Measurements from ENCODE around the gene GFRA1.

GFRA1 gene

DNA sequence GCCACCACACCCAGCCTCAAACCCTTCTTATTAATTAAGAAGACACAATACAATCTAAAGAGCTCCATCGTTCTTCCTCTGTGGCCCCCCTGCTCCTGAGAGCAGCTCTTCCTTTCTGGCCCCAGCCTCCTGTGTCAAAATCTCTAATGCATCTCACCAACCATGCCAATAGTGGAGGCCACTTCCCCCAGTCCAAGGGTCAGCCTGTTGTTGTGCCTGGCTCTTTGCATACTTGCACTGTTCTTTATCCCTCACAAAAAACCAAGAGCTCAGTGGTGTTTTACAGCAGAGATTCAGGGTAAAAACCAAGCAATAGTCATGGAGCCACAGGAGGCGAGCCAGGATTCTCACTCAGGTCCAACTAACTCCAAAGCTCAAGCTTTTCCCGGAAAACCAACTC is 190.2 kb downstream of the GFRA1 start:
- DNase-seq (ENCODE audit: low spot score) = no peak
- TF ChIP-seq, protein P1, sequence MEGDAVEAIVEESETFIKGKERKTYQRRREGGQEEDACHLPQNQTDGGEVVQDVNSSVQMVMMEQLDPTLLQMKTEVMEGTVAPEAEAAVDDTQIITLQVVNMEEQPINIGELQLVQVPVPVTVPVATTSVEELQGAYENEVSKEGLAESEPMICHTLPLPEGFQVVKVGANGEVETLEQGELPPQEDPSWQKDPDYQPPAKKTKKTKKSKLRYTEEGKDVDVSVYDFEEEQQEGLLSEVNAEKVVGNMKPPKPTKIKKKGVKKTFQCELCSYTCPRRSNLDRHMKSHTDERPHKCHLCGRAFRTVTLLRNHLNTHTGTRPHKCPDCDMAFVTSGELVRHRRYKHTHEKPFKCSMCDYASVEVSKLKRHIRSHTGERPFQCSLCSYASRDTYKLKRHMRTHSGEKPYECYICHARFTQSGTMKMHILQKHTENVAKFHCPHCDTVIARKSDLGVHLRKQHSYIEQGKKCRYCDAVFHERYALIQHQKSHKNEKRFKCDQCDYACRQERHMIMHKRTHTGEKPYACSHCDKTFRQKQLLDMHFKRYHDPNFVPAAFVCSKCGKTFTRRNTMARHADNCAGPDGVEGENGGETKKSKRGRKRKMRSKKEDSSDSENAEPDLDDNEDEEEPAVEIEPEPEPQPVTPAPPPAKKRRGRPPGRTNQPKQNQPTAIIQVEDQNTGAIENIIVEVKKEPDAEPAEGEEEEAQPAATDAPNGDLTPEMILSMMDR (IDR thresholded peaks at IDR 0.05; ENCODE audit: extremely low read depth, missing control alignments) = no peak

DNA sequence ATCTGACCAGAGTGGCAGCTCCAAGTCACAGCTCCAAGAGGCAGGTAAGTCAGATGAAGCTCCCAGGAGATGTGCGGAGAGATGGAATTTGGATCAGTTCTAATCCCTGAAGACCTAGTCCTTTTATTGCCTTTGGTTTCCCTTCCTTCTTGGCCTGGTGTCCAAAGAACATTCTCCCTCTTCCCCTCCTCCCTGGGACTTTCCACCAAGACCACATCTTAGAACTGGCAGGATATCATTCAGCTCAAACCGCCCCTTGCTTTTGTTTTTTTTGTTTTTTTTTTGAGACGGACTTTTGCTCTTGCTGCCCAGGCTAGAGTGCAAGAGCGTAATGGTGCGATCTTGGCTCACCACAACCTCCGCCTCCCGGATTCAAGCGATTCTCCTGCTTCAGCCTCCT is 190.8 kb downstream of the GFRA1 start:
- TF ChIP-seq, protein P1 (IDR thresholded peaks at IDR 0.05; ENCODE audit: extremely low read depth, missing control alignments) = no peak

DNA sequence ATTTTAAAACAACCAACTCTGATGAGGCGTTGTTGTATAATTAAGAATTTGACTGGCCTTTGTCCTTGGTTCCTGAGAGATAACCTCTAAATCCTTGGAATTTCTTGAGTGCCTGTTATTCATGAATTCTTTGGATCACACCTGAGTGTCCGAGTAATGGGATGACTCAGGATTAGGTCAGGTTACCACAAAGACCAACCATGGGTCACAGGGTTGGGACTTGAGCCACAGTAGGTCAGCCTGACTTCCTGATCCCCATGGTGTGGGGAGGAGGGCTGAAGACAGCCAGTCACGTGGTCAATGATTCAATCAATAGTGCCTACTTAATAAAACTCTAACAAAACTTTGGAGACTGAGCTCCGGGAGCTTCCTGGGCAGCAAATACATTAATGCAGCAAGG is 192.5 kb downstream of the GFRA1 start:
- no peak for DNase-seq (ENCODE audit: low spot score)

More for the DNA sequence above, 190.8 kb downstream of the GFRA1 start:
- DNase-seq (ENCODE audit: low spot score) = no peak

DNA sequence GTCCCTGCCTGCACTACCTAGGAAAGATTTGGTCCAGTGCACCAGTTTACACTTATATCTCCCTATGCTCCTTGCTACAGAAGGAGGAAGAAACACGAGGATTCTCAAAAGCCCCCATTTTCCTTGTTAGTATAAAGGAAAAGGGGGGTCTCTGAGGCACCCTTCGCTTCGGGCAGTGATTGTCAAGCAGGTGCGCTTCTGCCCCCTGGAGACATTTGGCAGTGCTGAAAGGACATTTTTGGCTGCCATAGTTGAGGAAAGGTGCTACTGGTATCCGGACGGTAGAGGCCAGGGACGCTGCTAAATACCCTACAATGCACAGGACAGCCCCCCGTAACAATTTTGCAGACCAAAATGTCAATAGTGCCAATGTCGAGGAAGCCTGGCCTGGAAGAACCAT is 193.7 kb downstream of the GFRA1 start:
- TF ChIP-seq, protein P1 (IDR thresholded peaks at IDR 0.05; ENCODE audit: extremely low read depth, missing control alignments) = no peak
- no peak for DNase-seq (ENCODE audit: low spot score)

More for the DNA sequence above, 192.5 kb downstream of the GFRA1 start:
- TF ChIP-seq, protein P1 (IDR thresholded peaks at IDR 0.05; ENCODE audit: extremely low read depth, missing control alignments) = no peak

DNA sequence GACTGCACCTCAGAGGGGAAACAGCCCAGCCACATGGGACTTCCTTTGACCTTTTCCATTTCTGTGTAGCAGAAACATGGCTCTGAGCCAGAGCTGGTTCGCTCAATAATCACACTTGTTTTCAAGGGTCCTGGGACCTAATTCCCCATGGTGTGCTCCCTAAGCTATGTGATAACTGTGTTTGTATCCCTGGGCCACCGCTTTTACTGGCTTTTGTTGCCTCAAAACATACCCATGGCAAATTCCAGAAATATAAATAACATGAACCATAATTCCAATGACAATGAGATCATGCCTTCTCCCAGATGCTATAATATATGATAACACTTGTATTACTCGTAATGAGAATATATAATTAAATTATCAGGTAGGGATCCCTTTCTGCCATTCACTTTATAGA is 196.4 kb downstream of the GFRA1 start:
- TF ChIP-seq, protein P1 (IDR thresholded peaks at IDR 0.05; ENCODE audit: extremely low read depth, missing control alignments) = no peak
- DNase-seq (ENCODE audit: low spot score) = no peak

- DNase-seq (ENCODE audit: low spot score) = no peak
- TF ChIP-seq, protein P1 (IDR thresholded peaks at IDR 0.05; ENCODE audit: extremely low read depth, missing control alignments) = no peak
Measured at GRCh38 chr10:116073510-116073909, 199.5 kb downstream of the GFRA1 start.

DNA sequence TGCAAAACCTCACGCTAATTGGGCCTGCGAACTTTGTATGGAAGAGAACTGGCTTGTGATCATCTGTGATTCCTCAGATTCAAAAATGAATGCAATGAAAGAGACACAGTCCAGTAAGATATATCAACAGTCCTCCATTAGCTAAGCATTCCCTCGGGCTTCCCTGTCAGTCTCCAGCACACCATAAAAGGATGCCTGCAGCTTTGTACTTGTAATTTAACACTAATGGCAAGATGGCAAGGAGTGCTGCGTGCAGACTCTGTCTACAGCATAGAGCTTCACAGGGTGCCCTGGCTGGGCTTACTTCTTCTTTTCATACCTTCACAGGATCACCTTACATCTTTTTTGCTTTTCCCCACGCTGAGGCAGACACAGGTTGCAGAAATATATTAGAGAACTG is 200.0 kb downstream of the GFRA1 start:
- DNase-seq (ENCODE audit: low spot score) = no peak
- TF ChIP-seq, protein P1 (IDR thresholded peaks at IDR 0.05; ENCODE audit: extremely low read depth, missing control alignments) = no peak

Data from GM20000 (cell line).